GM18505 (cell line): ENCODE measurements around the gene GALNT6.

Source experiments
- ATAC-seq: cut with Tn5 transposase; IDR thresholded peaks from one replicate; pipeline ENCODE4 v1.9.1; 2021; ENCODE audit not compliant: unreplicated experiment
- POLR2A ChIP-seq: IDR thresholded peaks from 4 replicates; pipeline ENCODE4 v1.6.1; 2011; ENCODE audit warnings: borderline replicate concordance; ENCODE audit not compliant: insufficient read depth, insufficient read length; ENCODE audit errors: extremely low read depth

The GALNT6 gene

GRCh38 chr12:51391283-51392123 lies at the start of gene GALNT6:
Gene GALNT6, minus strand, starts transcription at chr12:51391406. Its CDS starts 11,625 bp downstream, at chr12:51379781.
- peak; percentile 37 for ATAC-seq
- TF ChIP-seq POLR2A = peak; percentile 68

DNA sequence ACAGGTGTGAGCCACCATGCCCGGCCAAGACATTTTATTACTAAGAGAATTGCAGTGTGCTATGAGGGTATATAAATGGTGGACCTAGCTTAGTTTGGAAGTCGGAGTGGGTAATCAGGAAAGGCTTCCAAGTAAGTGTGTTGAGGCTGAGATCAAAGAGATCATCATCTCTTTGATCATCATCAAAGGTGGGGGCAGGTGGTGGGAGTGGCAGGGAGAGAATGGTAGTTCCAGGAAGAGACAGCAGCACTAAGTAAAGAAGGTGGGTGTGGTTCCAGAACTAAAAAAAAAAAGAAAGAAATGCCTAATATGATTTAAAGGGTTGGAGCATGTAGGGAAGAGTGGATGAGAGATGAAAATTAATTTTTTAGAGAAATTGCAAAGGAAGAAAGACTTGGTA lies 48.1 kb upstream of the GALNT6 start:
- no peak for ATAC-seq
- no peak for TF ChIP-seq POLR2A

GRCh38 chr12:51437431-51437830 lies 46.2 kb upstream of the GALNT6 start:
- ATAC-seq = no peak
- TF ChIP-seq POLR2A = no peak

DNA sequence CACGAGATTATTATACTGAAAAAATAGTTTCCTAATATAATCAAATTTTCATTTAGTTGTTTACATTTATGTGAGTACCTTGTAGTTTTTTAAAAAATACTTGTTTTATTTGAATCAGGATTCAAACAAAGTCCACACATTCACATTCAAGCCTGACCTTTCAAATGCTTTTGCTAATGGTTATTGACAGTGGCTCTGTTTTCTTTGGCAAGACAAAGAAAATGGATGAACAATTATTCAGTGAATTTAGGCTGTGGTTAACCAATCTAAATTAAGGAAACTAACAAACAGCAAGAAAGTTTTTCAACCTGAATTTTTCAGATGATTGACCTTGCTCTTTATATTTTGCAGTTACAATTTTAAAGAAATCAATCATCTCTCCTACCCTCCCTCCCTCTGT lies 43.1 kb upstream of the GALNT6 start:
- no peak for ATAC-seq
- TF ChIP-seq POLR2A = no peak

DNA sequence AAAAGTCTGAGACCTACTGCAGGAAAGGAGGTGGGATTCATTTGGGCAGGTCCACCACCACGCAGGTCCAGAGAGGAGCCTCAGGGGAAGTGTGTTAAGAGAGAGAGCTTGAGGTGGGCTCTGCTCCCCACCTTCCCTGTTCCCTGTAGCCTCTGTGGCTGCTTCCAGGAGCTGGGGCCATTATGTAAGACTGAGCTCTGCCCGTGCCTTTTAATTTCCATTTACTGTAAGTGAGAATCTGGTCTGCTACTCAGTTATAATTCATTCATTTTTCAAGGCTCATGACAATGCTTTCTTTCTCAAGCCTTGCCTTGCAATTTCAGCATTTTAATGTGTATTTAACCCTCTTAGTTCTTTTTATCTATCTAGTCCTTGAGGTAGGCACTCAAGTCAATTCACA lies 41.7 kb upstream of the GALNT6 start:
- no peak for ATAC-seq
- no peak for TF ChIP-seq POLR2A

GRCh38 chr12:51430196-51430895 lies 39.1 kb upstream of the GALNT6 start:
- no peak for TF ChIP-seq POLR2A
- no peak for ATAC-seq

DNA sequence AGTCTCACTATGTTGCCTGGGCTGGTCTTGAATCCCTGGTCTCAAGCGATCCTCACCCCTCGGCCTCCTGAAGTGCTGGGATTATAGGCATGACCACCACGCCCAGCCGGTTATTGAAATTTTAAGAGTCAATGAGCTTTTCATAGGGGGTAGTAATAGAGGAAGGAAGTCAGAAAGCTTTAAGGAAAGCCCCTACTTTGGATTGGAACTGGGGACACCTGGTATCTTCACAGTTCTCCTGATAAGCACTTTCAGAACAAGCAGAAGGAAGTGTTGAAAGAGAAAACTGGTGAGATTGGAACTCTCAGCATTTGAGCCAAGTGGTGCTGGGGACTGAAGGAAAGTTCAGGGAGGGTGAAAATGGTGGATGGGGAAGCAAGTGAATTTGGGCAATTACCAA lies 38.5 kb upstream of the GALNT6 start:
- no peak for ATAC-seq
- no peak for TF ChIP-seq POLR2A

- TF ChIP-seq POLR2A = no peak
- ATAC-seq = no peak
Observed at GRCh38 chr12:51428256-51428655, 37.0 kb upstream of the GALNT6 start.

DNA sequence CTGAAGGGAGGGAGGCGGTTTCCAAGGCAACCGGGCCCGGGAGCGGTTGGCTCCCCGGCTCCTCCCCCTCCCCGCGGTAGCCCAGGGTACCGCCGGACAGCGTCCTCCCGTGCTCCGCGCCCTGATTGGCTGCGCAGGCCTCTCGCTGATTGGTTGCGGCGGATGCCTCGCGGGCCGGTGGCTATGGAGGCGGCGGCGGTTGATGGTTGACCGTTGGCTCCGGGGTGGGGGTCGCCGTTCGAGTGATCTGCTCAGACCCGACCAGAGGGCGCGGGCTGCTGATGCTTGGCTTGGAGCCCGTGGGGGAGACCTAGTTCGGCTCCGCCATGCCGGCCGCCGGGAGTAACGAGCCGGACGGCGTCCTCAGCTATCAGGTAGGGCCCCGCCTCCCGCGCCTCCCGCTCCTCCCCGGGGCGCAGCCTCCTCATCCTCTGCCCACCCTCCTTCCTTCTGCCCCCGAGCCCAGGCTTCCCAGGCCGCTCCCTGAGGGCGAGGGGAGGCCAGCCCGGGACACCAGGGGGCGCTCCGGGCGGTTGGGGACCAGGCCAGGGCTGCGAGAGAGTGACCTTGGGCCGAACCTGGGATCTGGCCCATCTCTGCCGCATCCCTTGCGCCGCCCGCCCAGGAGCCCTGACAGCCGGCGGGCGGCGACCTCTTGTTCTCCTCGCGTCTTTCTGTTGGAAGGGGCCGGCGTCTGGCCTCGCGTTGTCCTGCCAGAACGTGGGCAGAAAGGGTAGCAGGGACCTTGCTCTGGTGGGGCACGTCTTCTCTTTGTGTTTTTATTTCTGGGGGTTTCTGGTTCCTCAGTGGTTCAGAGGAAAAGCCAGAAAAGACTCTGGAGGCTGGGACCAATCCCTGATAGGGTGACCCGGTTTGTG lies 33.7 kb upstream of the GALNT6 start, which contains the start of gene SLC4A8:
SLC4A8 (plus strand) TSS at position 170 of the 878 bp plus-strand sequence; CDS start at position 327, 157 bp downstream.
- TF ChIP-seq POLR2A = no peak
- peak; percentile 86 for ATAC-seq

- no peak for TF ChIP-seq POLR2A
Observed at GRCh38 chr12:51424094-51424661, 33.0 kb upstream of the GALNT6 start.

GRCh38 chr12:51421266-51421884 lies 30.2 kb upstream of the GALNT6 start:
- ATAC-seq = no peak
- TF ChIP-seq POLR2A = no peak

More at GRCh38 chr12:51424094-51424661, 33.0 kb upstream of the GALNT6 start:
- ATAC-seq = no peak
